Activated CD4-positive, alpha-beta T cell treated with anti-CD3 and anti-CD28 coated beads, Interleukin-2, amount 50 U/mL, for 1 hour (primary cell): ENCODE data around the gene ZNF841.
A peak's percentile ranks its signal among the peaks of the same experiment; 100 is the strongest.
"Not testable (repeated sequence)": the region's sequence is repeated elsewhere in the genome, so short reads cannot be mapped to it uniquely, and the experiment has no call there.

ENCODE experiments used
- DNase-seq: peaks from one replicate; pipeline ENCODE4 v3.0.0-alpha.2; 2020

The ZNF841 gene

GRCh38 chr19:52095172-52096014 is at the start of gene ZNF841:
TSS of gene ZNF841 (minus strand) at chr19:52095765. CDS start at chr19:52084801, 10,964 bp downstream.
- peak; percentile 81 for DNase-seq

GRCh38 chr19:52142001-52142595 is 46.5 kb upstream of the ZNF841 start:
- DNase-seq, result no peak

- no peak for DNase-seq
These were observed 45.6 kb upstream of the ZNF841 start for GRCh38 chr19:52141203-52141602.

- DNase-seq, result peak; percentile 98
These were observed 44.6 kb upstream of the ZNF841 start for GRCh38 chr19:52140032-52140710.

- peak; percentile 75 for DNase-seq
These were observed 43.9 kb upstream of the ZNF841 start, which contains the start of gene ZNF616 for GRCh38 chr19:52139252-52140031. TSS of gene ZNF616 (minus strand) at chr19:52139938. CDS start at chr19:52130512, 9,426 bp downstream.

DNA sequence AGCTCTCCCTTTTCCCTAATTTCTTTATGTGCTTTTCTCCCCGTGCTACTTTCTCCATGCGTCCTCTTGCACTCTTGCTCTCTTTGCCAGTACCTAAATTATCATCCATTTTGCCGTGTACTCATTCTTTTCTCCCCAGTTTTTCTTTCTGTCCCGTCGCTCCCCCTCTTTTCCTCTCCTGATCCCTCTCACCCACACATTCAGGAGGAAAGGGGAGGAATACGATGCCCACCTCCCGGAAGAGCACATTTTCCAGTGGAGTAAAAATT is 43.4 kb upstream of the ZNF841 start:
- DNase-seq, result no peak

DNA sequence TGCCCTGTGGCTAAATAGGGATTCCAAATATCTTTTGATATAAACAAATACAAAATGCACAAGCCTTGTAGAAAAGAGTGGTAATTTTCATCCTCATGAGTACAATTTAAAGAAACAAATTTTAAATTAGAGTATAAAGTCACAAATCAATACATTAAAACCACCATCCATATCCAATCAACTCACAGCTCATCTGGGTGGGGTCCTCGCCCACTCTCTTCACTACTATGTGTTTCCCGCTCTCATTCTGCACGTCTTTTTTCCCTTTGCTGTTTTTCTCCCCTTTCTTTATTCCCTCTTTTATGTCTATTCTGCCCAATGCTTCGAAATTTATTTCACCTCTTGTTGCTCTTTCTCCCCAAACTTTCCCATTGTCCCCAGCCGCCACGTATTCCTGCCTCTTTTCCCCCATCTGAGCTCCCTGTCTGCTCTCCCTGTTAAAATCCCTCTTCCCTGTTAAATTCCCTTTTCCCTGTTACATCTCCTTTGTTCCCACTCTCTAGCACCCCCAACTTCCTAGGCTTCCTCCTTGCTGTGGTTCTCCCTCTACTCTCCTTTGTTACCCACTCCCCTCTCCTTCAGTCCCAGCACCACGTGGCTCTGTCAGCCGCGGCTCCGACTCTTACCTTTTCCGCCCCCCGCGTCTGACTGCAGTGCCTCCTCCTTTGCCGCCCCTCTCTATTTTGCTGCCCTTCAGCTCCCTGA is 42.9 kb upstream of the ZNF841 start:
- no peak for DNase-seq

GRCh38 chr19:52120286-52120685 is 24.7 kb upstream of the ZNF841 start:
- DNase-seq, result no peak

DNA sequence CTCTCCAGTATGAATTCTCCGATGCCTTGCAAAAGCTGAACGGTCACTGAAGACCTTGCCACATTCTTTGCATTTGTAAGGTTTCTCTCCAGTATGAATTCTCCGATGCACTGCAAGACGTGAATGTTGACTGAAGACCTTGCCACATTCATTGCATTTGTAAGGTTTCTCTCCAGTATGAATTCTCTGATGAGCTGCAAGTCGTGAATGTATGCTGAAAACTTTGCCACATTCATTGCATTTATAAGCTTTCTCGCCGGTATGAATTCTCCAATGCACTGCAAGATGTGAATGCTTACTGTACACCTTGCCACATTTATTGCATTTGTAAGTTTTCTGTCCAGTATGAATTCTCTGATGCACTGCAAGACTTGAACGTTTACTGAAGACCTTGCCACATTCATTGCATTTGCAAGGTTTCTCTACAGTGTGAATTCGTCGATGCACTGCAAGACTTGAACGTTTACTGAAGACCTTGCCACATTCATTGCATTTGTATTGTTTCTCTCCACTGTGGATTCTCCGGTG is 20.0 kb upstream of the ZNF841 start:
- DNase-seq, result no peak

DNA sequence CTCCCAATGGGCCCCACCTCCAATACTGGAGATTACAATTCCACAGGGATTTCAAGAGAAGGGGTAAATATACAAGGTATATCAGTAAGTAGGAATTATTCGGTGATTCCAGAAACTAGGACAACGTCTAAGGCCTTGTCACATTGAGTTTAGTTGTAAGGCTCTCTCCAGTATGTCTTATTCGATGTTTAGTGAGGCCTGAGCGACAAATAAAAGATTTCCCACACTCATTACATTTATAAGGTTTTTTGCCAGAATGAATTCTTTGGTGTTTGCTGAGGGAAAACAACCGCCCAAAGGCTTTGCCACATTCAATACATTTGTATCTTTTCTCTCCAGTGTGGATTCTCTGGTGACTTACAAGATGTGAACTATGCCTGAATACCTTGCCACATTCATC is 19.1 kb upstream of the ZNF841 start:
- DNase-seq, result no peak

DNA sequence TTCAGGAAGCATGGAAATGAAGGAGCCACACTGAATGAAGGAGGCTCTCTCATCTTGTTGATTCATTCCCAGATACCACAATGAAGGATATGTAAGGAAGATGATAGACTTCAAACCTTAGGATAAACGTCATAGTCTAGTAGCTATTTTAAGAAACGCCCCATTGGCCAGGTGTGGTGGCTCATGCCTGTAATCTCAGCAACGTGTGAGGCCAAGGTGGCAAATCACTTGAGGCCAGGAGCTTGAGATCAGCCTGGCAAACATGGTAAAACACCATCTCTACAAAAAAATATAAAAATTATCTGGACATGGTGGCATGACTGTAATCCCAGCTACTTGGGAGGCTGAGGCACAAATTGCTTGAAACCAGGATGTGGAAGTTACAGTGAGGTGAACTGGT is 17.1 kb upstream of the ZNF841 start:
- no peak for DNase-seq

- no peak for DNase-seq
These were observed 15.2 kb upstream of the ZNF841 start for GRCh38 chr19:52110780-52111179.

DNA sequence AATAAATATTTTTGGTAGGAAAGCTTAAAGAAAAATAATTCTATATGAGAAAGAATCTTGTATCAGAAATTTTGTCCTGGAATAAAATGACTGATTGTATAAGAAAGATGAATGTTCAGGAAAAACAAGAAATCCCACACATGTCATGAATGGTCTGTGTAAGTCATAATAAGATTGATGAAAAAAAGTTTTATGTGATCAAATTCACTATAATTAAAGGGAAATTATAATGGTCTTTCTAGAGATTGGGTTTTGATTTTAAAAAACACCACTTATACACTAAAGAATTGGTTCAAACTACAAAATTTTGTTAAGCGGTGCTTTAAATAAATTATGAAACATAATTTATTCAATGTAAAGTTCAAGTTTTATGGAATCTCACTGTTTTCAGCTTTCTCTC is 7.2 kb upstream of the ZNF841 start:
- DNase-seq, result no peak

DNA sequence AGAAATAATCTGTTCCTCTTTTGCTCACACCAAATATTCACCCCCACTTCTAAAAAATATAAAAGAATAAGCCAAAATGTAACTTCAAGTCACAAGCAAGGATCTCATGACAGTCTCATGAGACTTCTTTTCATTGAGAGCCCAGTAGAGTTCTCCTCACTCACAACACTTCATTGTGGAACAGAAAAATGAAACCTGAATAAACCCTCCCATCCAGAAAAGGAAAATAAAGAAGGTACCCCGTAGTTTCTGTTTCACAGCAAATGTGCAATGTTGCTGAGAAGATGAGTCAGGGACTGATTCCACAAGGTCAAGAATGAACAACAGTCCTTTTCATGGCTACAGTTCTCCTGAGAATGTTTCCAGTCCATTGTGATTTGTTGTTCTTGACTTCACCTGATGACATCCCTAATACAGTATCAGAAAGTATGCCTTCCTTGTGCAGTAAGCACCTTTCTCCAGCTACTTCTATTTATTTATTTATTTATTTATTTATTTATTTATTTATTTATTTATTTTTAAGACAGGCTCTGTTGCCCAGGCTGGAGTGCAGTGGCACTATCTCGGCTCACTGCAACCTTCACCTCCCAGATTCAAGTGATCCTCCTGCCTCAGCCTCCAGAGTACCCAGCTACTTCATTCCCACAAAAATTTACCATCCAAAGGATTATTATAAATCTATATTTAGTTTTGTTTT is 6.4 kb upstream of the ZNF841 start:
- DNase-seq, result no peak

DNA sequence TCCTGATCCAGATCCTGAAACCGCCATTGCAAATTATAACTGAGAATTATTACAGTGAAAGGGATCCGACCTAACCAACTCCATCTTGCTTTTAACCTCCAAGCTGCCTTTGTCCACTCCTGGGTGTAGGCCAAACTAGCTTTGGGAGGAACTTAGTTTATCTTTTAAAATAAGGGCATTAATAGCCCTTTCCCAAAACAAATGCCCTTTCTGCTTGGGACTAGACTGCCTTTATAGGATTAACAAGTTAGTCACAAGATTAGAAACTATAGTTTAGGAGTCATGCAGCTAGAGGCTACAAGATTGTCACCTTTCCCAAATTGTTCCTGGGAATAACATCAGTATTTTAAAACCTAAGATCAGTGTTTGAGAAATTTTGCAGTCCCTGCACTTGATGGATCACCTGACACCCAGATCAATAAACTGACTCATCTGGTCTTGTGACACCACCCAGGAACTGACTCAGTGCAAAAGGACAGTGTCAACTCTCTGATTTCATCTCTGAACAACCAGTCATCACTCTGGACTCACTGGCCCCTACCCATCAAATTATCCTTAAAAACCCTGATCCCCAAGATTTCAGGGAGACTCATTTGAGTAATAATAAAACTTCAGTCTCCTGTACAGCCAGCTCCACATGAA is 4.1 kb upstream of the ZNF841 start:
- no peak for DNase-seq

DNA sequence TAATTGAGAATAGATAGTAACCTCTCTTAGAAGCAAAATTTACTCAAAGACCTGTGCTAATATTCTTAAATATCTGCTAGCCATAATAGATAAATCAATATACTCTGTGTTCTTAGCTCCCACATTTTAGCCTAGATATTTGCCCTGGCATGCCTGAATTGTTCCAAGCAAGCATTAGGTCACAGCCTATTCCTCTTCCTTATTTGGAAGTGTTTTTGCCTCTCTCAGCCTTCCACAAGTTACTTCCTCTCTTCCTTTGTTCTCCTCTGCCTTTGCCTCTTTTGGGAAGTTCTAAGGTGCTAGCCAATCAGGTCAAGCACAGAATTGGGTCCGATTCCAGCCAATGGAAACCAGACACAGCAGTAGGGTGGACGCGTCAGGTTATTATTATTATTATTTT is 851 bp upstream of the ZNF841 start:
- DNase-seq, result not testable (repeated sequence)

DNA sequence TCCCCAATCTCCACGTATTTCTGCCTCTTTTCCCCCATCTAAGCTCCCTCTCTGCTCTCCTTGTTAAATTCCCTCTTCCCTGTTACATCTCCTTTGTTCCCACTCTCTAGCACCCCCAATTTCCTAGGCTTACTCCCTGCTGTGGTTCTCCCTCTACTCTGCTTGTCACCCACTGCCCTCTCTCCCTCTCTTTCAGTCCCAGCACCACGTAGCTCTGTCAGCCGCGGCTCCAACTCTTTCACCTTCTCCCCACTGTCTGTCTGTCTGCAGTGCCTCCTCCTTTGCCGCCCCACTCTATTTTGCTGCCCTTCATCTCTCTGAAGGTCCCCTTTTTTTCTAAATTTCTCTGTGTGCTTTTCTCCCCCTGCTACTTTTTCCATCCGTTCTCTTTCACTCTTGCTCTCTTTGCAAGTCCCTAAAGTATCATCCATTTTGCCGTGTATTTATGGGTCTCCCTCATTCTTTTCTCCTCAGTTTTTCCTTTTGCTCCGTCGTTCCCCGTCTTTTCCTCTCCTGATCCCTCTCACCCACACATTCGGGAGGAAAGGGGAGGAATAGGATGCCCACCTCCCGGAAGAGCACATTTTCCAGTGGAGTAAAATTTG is 937 bp downstream of the ZNF841 start:
- no peak for DNase-seq

DNA sequence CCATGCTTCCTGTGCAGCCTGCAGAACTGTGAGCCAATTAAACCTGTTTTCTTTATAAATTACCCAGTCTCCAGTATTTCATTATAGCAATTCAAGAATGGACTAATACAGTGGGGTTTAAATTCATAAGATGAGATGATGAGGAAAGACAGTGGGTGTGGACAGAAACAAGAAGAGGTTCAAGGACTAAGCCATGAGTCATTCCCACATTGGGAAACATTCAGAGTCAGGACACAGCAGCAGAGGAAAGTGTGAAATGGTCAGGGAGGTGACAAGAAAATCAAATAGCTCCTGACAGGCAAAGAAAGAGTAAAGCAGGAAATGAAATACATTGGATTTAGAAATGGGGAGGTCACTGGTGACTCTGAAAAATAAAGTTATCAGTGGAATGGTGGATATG is 9.1 kb downstream of the ZNF841 start:
- no peak for DNase-seq

DNA sequence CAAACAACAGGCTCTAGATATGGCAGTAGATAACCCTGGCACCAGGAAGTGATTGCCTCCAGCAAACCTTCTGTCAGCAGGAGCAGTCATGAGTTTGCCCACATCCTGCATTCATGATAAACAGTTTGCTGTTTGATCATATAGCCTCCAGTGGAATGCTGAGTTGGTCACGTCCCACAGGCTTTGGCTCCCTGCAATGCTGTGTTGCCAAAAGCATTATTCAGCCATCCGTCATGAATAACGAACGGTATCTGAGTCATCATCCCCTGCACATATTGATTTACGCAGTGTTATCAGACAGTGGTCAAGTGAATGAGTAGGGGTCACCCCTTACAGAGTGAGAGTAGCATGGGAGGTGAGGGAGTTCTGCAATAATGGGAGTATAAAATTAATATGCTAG is 25.1 kb downstream of the ZNF841 start:
- no peak for DNase-seq

DNA sequence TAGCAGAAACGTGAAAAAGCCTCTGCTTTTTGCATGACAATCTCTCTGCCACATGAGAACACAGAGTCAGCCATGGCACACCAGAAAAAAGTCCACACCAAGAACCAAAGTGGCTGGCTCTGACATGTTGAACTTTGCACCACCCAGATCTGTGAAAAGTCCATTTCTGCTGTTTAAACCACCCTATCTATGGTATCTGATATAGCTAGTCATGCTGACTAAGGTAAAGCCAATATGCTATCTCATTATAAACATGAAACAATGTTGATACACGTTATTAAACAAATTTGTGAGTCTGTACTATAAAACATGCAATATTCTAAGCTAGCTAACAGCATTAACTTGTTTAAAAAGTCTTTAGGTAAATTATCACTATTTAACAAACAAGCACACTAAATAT is 25.9 kb downstream of the ZNF841 start:
- DNase-seq, result no peak
